ENCODE measurements around the gene WDR20.
"Not testable (repeated sequence)": the region's sequence is repeated elsewhere in the genome, so short reads cannot be mapped to it uniquely, and the experiment has no call there.

The WDR20 gene

DNA sequence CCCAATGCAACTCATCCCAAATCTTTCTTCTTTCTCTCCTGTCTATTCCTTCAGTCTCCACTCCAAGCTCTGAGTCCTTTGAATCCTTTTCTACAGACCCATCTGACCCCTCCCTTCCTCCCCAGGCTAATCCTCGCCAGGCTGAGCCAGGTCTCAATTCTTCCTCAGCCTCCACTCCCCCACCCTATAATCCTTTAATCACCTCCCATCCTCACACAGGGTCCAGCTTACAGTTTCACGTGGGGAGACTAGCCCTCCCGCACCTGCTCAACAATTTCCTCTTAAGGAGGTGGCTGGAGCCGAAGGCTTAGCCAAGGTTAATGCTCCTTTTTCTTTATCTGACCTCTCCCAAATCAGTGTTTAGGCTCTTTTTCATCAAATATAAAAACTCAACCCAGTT is 101.5 kb downstream of the WDR20 start:
- TF ChIP-seq CTCF (IDR thresholded peaks at IDR 0.05) = no peak
- Mint-ChIP-seq H3K27me3 (ENCODE audit: low read depth, poor library complexity) (no peaks in the 10 kb centered on the region), H3K9me3 (peaks cover 3% of the 10 kb centered on the region), H3K4me3 (no peak overlapping the region), H3K36me3 (ENCODE audit: low read depth) (no peaks in the 10 kb centered on the region), H3K4me1 (no peaks in the 10 kb centered on the region), H3K27ac (no peak overlapping the region)
- no peak for DNase-seq

GRCh38 chr14:102243795-102244194 is 104.1 kb downstream of the WDR20 start:
- H3K27me3 Mint-ChIP-seq (ENCODE audit: low read depth, poor library complexity); H3K36me3 Mint-ChIP-seq (ENCODE audit: low read depth); H3K4me1 Mint-ChIP-seq; H3K27ac Mint-ChIP-seq; DNase-seq; H3K9me3 Mint-ChIP-seq; H3K4me3 Mint-ChIP-seq: not testable (repeated sequence)

DNA sequence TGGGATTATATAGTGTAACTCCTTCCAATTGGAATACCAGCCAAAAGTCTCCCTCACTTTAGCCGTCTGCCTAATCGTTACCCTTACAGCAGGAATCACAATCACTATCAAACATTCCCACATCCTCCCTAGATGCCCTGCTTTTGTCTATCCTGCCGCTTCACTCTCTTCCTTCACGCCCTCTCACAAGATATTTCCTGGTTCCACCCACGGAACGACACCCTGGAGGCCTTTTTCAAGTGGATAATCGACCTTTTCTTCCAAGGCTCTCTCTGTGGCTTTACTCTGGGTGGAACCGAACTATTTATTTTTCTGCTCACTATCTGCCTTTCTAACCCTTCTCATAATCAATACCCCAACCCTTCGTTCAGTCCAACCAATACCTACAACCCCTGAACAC is 106.4 kb downstream of the WDR20 start:
- DNase-seq = no peak
- H3K4me1 Mint-ChIP-seq = peaks cover 6% of the 10 kb centered on the region
- no peak for TF ChIP-seq CTCF (IDR thresholded peaks at IDR 0.05)
- no peak overlapping the region for H3K4me3 Mint-ChIP-seq
- no peak overlapping the region for H3K27ac Mint-ChIP-seq
- H3K9me3 Mint-ChIP-seq = no peaks in the 10 kb centered on the region
- no peaks in the 10 kb centered on the region for H3K36me3 Mint-ChIP-seq (ENCODE audit: low read depth)
- H3K27me3 Mint-ChIP-seq (ENCODE audit: low read depth, poor library complexity) = no peaks in the 10 kb centered on the region

- Mint-ChIP-seq H3K9me3 (no peaks in the 10 kb centered on the region), H3K27me3 (ENCODE audit: low read depth, poor library complexity) (no peaks in the 10 kb centered on the region), H3K4me3 (no peak overlapping the region), H3K27ac (no peak overlapping the region), H3K4me1 (peaks cover 6% of the 10 kb centered on the region), H3K36me3 (ENCODE audit: low read depth) (no peaks in the 10 kb centered on the region)
- TF ChIP-seq CTCF (IDR thresholded peaks at IDR 0.05) = no peak
- no peak for DNase-seq
Measured at GRCh38 chr14:102248121-102248520, 108.4 kb downstream of the WDR20 start.

GRCh38 chr14:102249041-102249440 is 109.3 kb downstream of the WDR20 start:
- H3K27ac Mint-ChIP-seq = peak overlapping the region; percentile 67
- H3K4me3 Mint-ChIP-seq = no peak overlapping the region

GRCh38 chr14:102249981-102250380 is 110.3 kb downstream of the WDR20 start:
- H3K9me3 Mint-ChIP-seq = no peaks in the 10 kb centered on the region
- H3K36me3 Mint-ChIP-seq (ENCODE audit: low read depth) = no peaks in the 10 kb centered on the region
- H3K4me3 Mint-ChIP-seq = no peak overlapping the region
- TF ChIP-seq CTCF (IDR thresholded peaks at IDR 0.05) = no peak
- no peaks in the 10 kb centered on the region for H3K27me3 Mint-ChIP-seq (ENCODE audit: low read depth, poor library complexity)
- no peak for DNase-seq
- H3K27ac Mint-ChIP-seq = no peak overlapping the region
- peaks cover 6% of the 10 kb centered on the region for H3K4me1 Mint-ChIP-seq

More at GRCh38 chr14:102249041-102249440, 109.3 kb downstream of the WDR20 start:
- Mint-ChIP-seq H3K4me1 (peaks cover 6% of the 10 kb centered on the region), H3K9me3 (no peaks in the 10 kb centered on the region), H3K36me3 (ENCODE audit: low read depth) (no peaks in the 10 kb centered on the region), H3K27me3 (ENCODE audit: low read depth, poor library complexity) (no peaks in the 10 kb centered on the region)
- DNase-seq = no peak
- no peak for TF ChIP-seq CTCF (IDR thresholded peaks at IDR 0.05)

Measured in nephron progenitor cell (in vitro differentiated cells).